MM.1S (cell line): Measurements from ENCODE around the gene RBM46.

ENCODE experiments used
- DNase-seq: peaks from one replicate; pipeline ENCODE4 v3.0.0-alpha.2; 2015
- H2AFZ ChIP-seq: fragments of 300-600 bp; sonication (generic); 2 replicates; pipeline ENCODE4 v1.6.0; 2016; ENCODE audit warnings: antibody characterized with exemption, low read length
- H3F3A ChIP-seq: fragments of 300-600 bp; sonication (generic); 2 replicates; pipeline ENCODE4 v1.6.1; 2016; ENCODE audit warnings: mild to moderate bottlenecking, antibody characterized with exemption, low read length, moderate library complexity, mixed read lengths; ENCODE audit not compliant: insufficient read depth
- H3K27ac ChIP-seq: fragments of 300-600 bp; sonication (generic); 2 replicates; pipeline ENCODE4 v1.5.1; 2016; ENCODE audit warnings: mild to moderate bottlenecking, low read length
- H3K27me3 ChIP-seq: fragments of 300-600 bp; sonication (generic); replicated peaks from 2 replicates; pipeline ENCODE4 v1.6.0; 2016; ENCODE audit warnings: low read length; ENCODE audit not compliant: insufficient read depth
- H3K36me3 ChIP-seq: fragments of 300-600 bp; sonication (generic); replicated peaks from 2 replicates; pipeline ENCODE4 v1.6.1; 2016; ENCODE audit warnings: mild to moderate bottlenecking, low read length, mixed read lengths; ENCODE audit not compliant: insufficient read depth
- H3K4me1 ChIP-seq: fragments of 300-600 bp; sonication (generic); 2 replicates; pipeline ENCODE4 v1.6.1; 2016; ENCODE audit warnings: low read length, mixed read lengths
- H3K4me2 ChIP-seq: fragments of 300-600 bp; sonication (generic); 2 replicates; pipeline ENCODE4 v1.6.0; 2016; ENCODE audit warnings: low read depth, low read length
- H3K4me3 ChIP-seq: fragments of 300-600 bp; sonication (generic); 2 replicates; pipeline ENCODE4 v1.5.1; 2016; ENCODE audit warnings: low read length, mixed read lengths
- H3K79me2 ChIP-seq: fragments of 300-600 bp; sonication (generic); 2 replicates; pipeline ENCODE4 v1.6.1; 2016; ENCODE audit warnings: mixed run types, low read length, mixed read lengths
- H3K9ac ChIP-seq: fragments of 300-600 bp; sonication (generic); 2 replicates; pipeline ENCODE4 v1.6.1; 2016; ENCODE audit warnings: low read length, mixed read lengths
- H3K9me2 ChIP-seq: fragments of 300-600 bp; sonication (generic); replicated peaks from 2 replicates; pipeline ENCODE4 v1.6.1; 2016; ENCODE audit warnings: mild to moderate bottlenecking, low read length, mixed read lengths; ENCODE audit not compliant: insufficient read depth
- H3K9me3 ChIP-seq: fragments of 300-600 bp; sonication (generic); replicated peaks from 2 replicates; pipeline ENCODE4 v1.6.1; 2016; ENCODE audit warnings: mild to moderate bottlenecking, low read length, mixed read lengths; ENCODE audit not compliant: insufficient read depth
- H4K20me1 ChIP-seq: fragments of 300-600 bp; sonication (generic); 2 replicates; pipeline ENCODE4 v1.6.1; 2016; ENCODE audit warnings: mild to moderate bottlenecking, low read length, moderate library complexity, mixed read lengths; ENCODE audit not compliant: insufficient read depth
- CTCF ChIP-seq: fragments of 300-600 bp; sonication (generic); IDR thresholded peaks from 2 replicates; pipeline ENCODE4 v1.5.1; 2016; ENCODE audit warnings: antibody characterized with exemption, low read length, mixed read lengths
- EZH2 ChIP-seq: fragments of 300-600 bp; sonication (generic); optimal IDR thresholded peaks from 2 replicates; pipeline ENCODE3; 2017; ENCODE audit warnings: low read depth, mild to moderate bottlenecking, antibody characterized with exemption, low read length, mixed read lengths
- EZH2phosphoT487 ChIP-seq: fragments of 300-600 bp; sonication (generic); IDR thresholded peaks from 2 replicates; pipeline ENCODE4 v1.6.1; 2018; ENCODE audit warnings: antibody characterized with exemption, low read length

The RBM46 gene

GRCh38 chr4:154822775-154823174, 41.7 kb downstream of the RBM46 start:
- TF ChIP-seq EZH2phosphoT487 (no peak), CTCF (no peak), EZH2 (no peak)

GRCh38 chr4:154836030-154836429, 55.0 kb downstream of the RBM46 start:
- no peaks in the 10 kb centered on the region for H3K4me1 ChIP-seq
- no peaks in the 10 kb centered on the region for H3K27me3 ChIP-seq
- no peak overlapping the region for H3K4me2 ChIP-seq
- no peaks in the 10 kb centered on the region for H3K9me2 ChIP-seq
- TF ChIP-seq EZH2phosphoT487 (no peak), EZH2 (no peak), CTCF (no peak)
- no peak overlapping the region for H3K27ac ChIP-seq
- no peaks in the 10 kb centered on the region for H3K36me3 ChIP-seq
- H2AFZ ChIP-seq, result no peak overlapping the region
- H4K20me1 ChIP-seq, result no peaks in the 10 kb centered on the region
- no peak for DNase-seq
- no peaks in the 10 kb centered on the region for H3F3A ChIP-seq
- no peaks in the 10 kb centered on the region for H3K79me2 ChIP-seq
- H3K9me3 ChIP-seq, result no peaks in the 10 kb centered on the region
- no peak overlapping the region for H3K9ac ChIP-seq
- no peak overlapping the region for H3K4me3 ChIP-seq

More at GRCh38 chr4:154822775-154823174, 41.7 kb downstream of the RBM46 start:
- no peak for DNase-seq
- Histone ChIP-seq H3K4me2 (no peak overlapping the region), H2AFZ (no peak overlapping the region), H3F3A (no peaks in the 10 kb centered on the region), H3K27ac (no peak overlapping the region), H3K4me1 (no peaks in the 10 kb centered on the region), H3K79me2 (no peaks in the 10 kb centered on the region), H3K36me3 (no peaks in the 10 kb centered on the region), H3K4me3 (no peak overlapping the region), H3K9ac (no peak overlapping the region), H3K9me3 (no peaks in the 10 kb centered on the region), H3K27me3 (no peaks in the 10 kb centered on the region), H3K9me2 (no peaks in the 10 kb centered on the region), H4K20me1 (no peaks in the 10 kb centered on the region)

- Histone ChIP-seq H3K4me2 (no peak overlapping the region), H3K9me2 (no peaks in the 10 kb centered on the region), H3K27ac (no peak overlapping the region), H3K9me3 (no peaks in the 10 kb centered on the region), H4K20me1 (no peaks in the 10 kb centered on the region), H3F3A (no peaks in the 10 kb centered on the region), H3K4me3 (no peak overlapping the region), H3K79me2 (no peaks in the 10 kb centered on the region), H2AFZ (no peak overlapping the region), H3K36me3 (no peaks in the 10 kb centered on the region), H3K9ac (no peak overlapping the region), H3K27me3 (no peaks in the 10 kb centered on the region), H3K4me1 (no peaks in the 10 kb centered on the region)
- no peak for DNase-seq
- no peak for TF ChIP-seq EZH2
- TF ChIP-seq CTCF, result no peak
- TF ChIP-seq EZH2phosphoT487, result no peak
These were observed 55.4 kb downstream of the RBM46 start for GRCh38 chr4:154836513-154836912.
